ENCODE measurements around the gene PLXDC2.

DNA sequence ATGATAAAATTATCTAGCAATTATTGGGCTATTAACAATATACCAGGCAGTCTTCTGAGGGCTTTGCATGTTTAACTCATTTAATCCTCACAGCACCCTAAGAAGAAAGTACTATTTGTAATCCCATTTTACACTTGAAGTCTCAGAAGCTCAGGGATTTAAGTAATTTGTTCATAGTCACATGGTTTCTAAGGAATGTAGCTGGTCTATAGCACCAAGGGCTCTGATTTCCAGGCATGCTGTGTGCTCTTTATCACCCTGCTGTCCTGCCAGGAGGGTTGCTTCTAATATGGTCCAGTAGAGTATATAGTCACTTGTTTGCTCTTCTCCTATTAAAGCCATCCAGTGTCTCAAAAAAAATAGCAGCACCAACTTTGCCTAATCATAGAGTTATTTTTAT lies 417.2 kb downstream of the PLXDC2 start:
- TF ChIP-seq POLR2A (IDR thresholded peaks at IDR 0.05) (no peak), POLR2AphosphoS5 (IDR thresholded peaks at IDR 0.05) (no peak)
- TF ChIP-seq, protein P1, sequence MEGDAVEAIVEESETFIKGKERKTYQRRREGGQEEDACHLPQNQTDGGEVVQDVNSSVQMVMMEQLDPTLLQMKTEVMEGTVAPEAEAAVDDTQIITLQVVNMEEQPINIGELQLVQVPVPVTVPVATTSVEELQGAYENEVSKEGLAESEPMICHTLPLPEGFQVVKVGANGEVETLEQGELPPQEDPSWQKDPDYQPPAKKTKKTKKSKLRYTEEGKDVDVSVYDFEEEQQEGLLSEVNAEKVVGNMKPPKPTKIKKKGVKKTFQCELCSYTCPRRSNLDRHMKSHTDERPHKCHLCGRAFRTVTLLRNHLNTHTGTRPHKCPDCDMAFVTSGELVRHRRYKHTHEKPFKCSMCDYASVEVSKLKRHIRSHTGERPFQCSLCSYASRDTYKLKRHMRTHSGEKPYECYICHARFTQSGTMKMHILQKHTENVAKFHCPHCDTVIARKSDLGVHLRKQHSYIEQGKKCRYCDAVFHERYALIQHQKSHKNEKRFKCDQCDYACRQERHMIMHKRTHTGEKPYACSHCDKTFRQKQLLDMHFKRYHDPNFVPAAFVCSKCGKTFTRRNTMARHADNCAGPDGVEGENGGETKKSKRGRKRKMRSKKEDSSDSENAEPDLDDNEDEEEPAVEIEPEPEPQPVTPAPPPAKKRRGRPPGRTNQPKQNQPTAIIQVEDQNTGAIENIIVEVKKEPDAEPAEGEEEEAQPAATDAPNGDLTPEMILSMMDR (IDR thresholded peaks at IDR 0.05): no peak
